HepG2 (cell line): ENCODE data around the gene ANKRD40. TPM values are rescaled to one million over a fixed set of nuclear protein-coding genes. Genes with fewer than 3 reads are reported as not detected.

ENCODE experiments used
- ARHGAP35 ChIP-seq: sonication (generic); formaldehyde crosslinking; IDR thresholded peaks from 2 replicates; pipeline ENCODE4 v1.9.0; 2022; ENCODE audit warnings: mild to moderate bottlenecking, inconsistent platforms, moderate library complexity, missing genetic modification reagents, borderline replicate concordance
- ERF ChIP-seq: IDR thresholded peaks from 2 replicates; pipeline ENCODE4 v1.6.1; 2018; ENCODE audit warnings: missing biosample characterization, missing genetic modification reagents
- GATAD2A ChIP-seq: IDR thresholded peaks from 2 replicates; pipeline ENCODE4 v1.6.1; 2016
- HDAC6 ChIP-seq: fragments of 200-600 bp; sonication (generic); IDR thresholded peaks from 2 replicates; pipeline ENCODE4 v1.7.0; 2017; ENCODE audit warnings: mild to moderate bottlenecking, antibody characterized with exemption, low read length, low read depth
- HNRNPLL ChIP-seq: fragments of 200-400 bp; formaldehyde crosslinking; IDR thresholded peaks from 2 replicates; pipeline ENCODE4 v1.6.1; 2017; ENCODE audit warnings: mild to moderate bottlenecking, low read depth, low read length; ENCODE audit not compliant: poor library complexity, severe bottlenecking
- KDM2A ChIP-seq: sonication (generic); formaldehyde crosslinking; IDR thresholded peaks from 2 replicates; pipeline ENCODE4 v1.4.0; 2020; ENCODE audit warnings: low read depth, missing genetic modification reagents, borderline replicate concordance
- KDM5A ChIP-seq: fragments of 200-600 bp; sonication (generic); IDR thresholded peaks from 2 replicates; pipeline ENCODE4 v1.7.0; 2018; ENCODE audit warnings: antibody characterized with exemption, mild to moderate bottlenecking, low read length, borderline replicate concordance
- PLRG1 ChIP-seq: fragments of 450-650 bp; conservative IDR thresholded peaks from 2 replicates; pipeline ENCODE4 v1.6.1; 2016
- SAP130 ChIP-seq: IDR thresholded peaks from 2 replicates; pipeline ENCODE4 v1.6.1; 2016; ENCODE audit warnings: low read depth
- SATB2 ChIP-seq: sonication (generic); formaldehyde crosslinking; IDR thresholded peaks from 2 replicates; pipeline ENCODE4 v1.5.0; 2020; ENCODE audit warnings: missing genetic modification reagents
- TOPORS ChIP-seq: sonication (generic); formaldehyde crosslinking; IDR thresholded peaks from 2 replicates; pipeline ENCODE4 v1.8.0; 2023; ENCODE audit warnings: mild to moderate bottlenecking, missing genetic modification reagents
- ZBTB42 ChIP-seq: sonication (generic); formaldehyde crosslinking; IDR thresholded peaks from 2 replicates; pipeline ENCODE4 v1.5.0; 2020; ENCODE audit warnings: mild to moderate bottlenecking, missing genetic modification reagents
- ZBTB7B ChIP-seq: sonication (generic); formaldehyde crosslinking; IDR thresholded peaks from 2 replicates; pipeline ENCODE4 v1.4.0; 2020; ENCODE audit warnings: missing genetic modification reagents
- ZFYVE20 ChIP-seq: sonication (generic); formaldehyde crosslinking; IDR thresholded peaks from 2 replicates; pipeline ENCODE4 v1.8.0; 2023; ENCODE audit warnings: low read depth, mild to moderate bottlenecking, moderate library complexity, missing genetic modification reagents, borderline replicate concordance
- ZNF672 ChIP-seq: sonication (generic); formaldehyde crosslinking; IDR thresholded peaks from 2 replicates; pipeline ENCODE4 v1.8.1; 2022; ENCODE audit warnings: missing genetic modification reagents
- ZNF7 ChIP-seq: IDR thresholded peaks from 2 replicates; pipeline ENCODE4 v1.6.1; 2016; ENCODE audit warnings: missing biosample characterization, missing genetic modification reagents
- ZNF782 ChIP-seq: sonication (generic); formaldehyde crosslinking; IDR thresholded peaks from 2 replicates; pipeline ENCODE4 v1.4.0; 2020; ENCODE audit warnings: missing genetic modification reagents, mild to moderate bottlenecking, borderline replicate concordance
- ZNF839 ChIP-seq: sonication (generic); formaldehyde crosslinking; IDR thresholded peaks from 2 replicates; pipeline ENCODE4 v1.4.0; 2020; ENCODE audit warnings: missing genetic modification reagents, mild to moderate bottlenecking, borderline replicate concordance
- ZNF850 ChIP-seq: sonication (generic); formaldehyde crosslinking; conservative IDR thresholded peaks from 2 replicates; pipeline ENCODE4 v1.9.0; 2021; ENCODE audit warnings: mild to moderate bottlenecking, missing genetic modification reagents
- polyA plus RNA-seq, 8 experiments: library from polyadenylated mRNA; depleted of rRNA in 3 of 8; stranded (reverse) in 7 of 8; unstranded in 1 of 8; fragments of >200 nt; fragmentation: Illumina TruSeq in 4 of 8; extraction: Trizol in 4 of 8; gene quantifications; 2 replicates each; pipeline versions ENCODE4 v1.2.1 to v1.2.3, GENCODE V29; 2011 to 2016; ENCODE audit warnings: low read depth in 4 of 8, missing spikeins in 1 of 8, mixed read lengths in 1 of 8; ENCODE audit not compliant: insufficient read depth in 1 of 8
- total RNA-seq, 5 experiments: library from RNA; depleted of rRNA; stranded (reverse); fragments of >200 nt; fragmentation: Illumina TruSeq; extraction: Trizol; gene quantifications; 2 replicates each; pipeline ENCODE4 v1.2.3, GENCODE V29; 2016; ENCODE audit warnings: low read depth in 1 of 5
- TF ChIP-seq, protein P1 (sequence below): sonication (generic); formaldehyde crosslinking; IDR thresholded peaks from 2 replicates; pipeline ENCODE4 v1.5.0; 2020; ENCODE audit warnings: missing genetic modification reagents
- TF ChIP-seq, protein P2 (sequence below): sonication (generic); formaldehyde crosslinking; IDR thresholded peaks from 2 replicates; pipeline ENCODE4 v1.5.0; 2020; ENCODE audit warnings: missing genetic modification reagents
- TF ChIP-seq, protein P3 (sequence below): sonication (generic); formaldehyde crosslinking; IDR thresholded peaks from 2 replicates; pipeline ENCODE4 v1.8.0; 2022; ENCODE audit warnings: mild to moderate bottlenecking, missing genetic modification reagents, moderate library complexity
- TF ChIP-seq, protein P4 (sequence below): sonication (generic); formaldehyde crosslinking; IDR thresholded peaks from 2 replicates; pipeline ENCODE4 v1.8.1; 2023; ENCODE audit warnings: missing genetic modification reagents, inconsistent platforms, borderline replicate concordance
- TF ChIP-seq, protein P5 (sequence below): sonication (generic); formaldehyde crosslinking; IDR thresholded peaks from 2 replicates; pipeline ENCODE4 v1.9.0; 2021; ENCODE audit warnings: missing genetic modification reagents, mild to moderate bottlenecking, borderline replicate concordance
- TF ChIP-seq, protein P6 (sequence below): sonication (generic); formaldehyde crosslinking; IDR thresholded peaks from 2 replicates; pipeline ENCODE4 v1.8.1; 2023; ENCODE audit warnings: mild to moderate bottlenecking, missing genetic modification reagents, borderline replicate concordance

Gene ANKRD40
- total and polyA plus RNA-seq, 2 of the 13 experiments (the other 11 are each of a cell fraction or from before 2014, with no cell fraction given) = 35.0 to 46.4 TPM

DNA sequence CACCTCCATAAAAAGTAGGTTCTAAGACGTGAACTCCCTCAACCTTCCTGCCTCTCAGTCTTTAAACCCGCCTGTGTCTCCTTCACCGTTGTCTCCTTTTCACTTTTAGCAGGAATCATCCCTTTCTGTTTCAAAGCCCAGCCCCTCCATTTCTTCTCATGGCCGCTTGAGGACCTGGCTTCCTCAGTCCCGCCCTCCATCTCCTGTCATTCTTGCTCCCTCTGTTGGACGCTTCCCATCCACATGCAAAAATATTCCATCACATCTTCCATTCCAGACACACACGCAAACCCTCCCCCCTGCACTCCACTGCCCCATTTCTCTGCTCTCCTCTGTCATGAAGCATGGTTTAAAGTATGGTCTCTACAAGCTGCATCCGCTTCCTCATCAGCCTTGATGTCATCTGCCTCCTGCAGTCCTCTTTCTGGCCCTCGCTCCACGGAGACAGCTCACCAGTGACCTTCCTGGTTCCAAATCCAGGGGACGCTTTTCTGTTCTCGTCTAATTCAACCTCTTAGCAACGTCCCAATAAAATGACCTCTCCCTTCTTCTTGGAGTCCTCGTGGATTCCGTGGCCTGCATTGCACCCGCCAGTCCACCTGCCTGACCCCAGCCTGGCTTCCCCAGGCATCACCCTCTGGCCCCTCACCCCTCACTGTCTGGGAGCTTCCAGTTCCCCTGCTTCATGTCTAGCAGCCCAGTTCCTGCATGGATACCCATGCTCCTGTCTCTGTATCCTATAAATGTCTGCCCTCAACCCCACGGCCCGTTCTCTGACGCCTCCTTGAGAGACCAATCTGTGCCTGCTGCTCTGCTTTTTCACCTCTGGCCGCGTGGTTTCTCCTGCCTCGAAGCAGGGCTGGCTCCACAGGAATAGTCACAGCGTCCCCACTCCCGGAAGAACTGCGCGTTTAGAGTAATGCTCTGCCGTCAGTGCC is 26.2 kb downstream of the ANKRD40 start (continued):
- TF ChIP-seq KDM2A (CRISPR knock-in tag) = peak; percentile 34; the same call in 1 of the 2 replicates
- no peak for TF ChIP-seq ZFYVE20 (CRISPR knock-in tag)
- TF ChIP-seq TOPORS = no peak
- peak; percentile 59 for TF ChIP-seq SAP130
- TF ChIP-seq SATB2 (CRISPR knock-in tag) = no peak
- TF ChIP-seq, protein P1, sequence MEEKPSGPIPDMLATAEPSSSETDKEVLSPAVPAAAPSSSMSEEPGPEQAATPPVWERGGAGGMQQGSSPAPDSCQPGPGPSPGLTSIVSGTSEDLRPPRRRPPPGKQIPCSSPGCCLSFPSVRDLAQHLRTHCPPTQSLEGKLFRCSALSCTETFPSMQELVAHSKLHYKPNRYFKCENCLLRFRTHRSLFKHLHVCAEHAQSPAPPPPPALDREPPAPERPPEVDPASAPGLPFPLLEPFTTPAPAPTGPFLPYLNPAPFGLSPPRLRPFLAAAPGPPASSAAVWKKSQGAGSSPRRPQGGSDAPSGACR = no peak
- TF ChIP-seq ZBTB7B (CRISPR knock-in tag) = no peak
- no peak for TF ChIP-seq ZNF782 (CRISPR knock-in tag)
- no peak for TF ChIP-seq HNRNPLL
- no peak for TF ChIP-seq ZNF839
- TF ChIP-seq, protein P2, sequence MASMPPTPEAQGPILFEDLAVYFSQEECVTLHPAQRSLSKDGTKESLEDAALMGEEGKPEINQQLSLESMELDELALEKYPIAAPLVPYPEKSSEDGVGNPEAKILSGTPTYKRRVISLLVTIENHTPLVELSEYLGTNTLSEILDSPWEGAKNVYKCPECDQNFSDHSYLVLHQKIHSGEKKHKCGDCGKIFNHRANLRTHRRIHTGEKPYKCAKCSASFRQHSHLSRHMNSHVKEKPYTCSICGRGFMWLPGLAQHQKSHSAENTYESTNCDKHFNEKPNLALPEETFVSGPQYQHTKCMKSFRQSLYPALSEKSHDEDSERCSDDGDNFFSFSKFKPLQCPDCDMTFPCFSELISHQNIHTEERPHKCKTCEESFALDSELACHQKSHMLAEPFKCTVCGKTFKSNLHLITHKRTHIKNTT (CRISPR knock-in tag) = no peak
- TF ChIP-seq ZBTB42 = no peak
- TF ChIP-seq, protein P3, sequence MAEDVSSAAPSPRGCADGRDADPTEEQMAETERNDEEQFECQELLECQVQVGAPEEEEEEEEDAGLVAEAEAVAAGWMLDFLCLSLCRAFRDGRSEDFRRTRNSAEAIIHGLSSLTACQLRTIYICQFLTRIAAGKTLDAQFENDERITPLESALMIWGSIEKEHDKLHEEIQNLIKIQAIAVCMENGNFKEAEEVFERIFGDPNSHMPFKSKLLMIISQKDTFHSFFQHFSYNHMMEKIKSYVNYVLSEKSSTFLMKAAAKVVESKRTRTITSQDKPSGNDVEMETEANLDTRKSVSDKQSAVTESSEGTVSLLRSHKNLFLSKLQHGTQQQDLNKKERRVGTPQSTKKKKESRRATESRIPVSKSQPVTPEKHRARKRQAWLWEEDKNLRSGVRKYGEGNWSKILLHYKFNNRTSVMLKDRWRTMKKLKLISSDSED (CRISPR knock-in tag) = no peak
- TF ChIP-seq ERF (CRISPR knock-in tag) = no peak
- TF ChIP-seq ARHGAP35 (CRISPR knock-in tag) = no peak
- TF ChIP-seq ZNF672 (CRISPR knock-in tag) = no peak
- TF ChIP-seq GATAD2A (CRISPR knock-in tag) = peak; percentile 60; the same call in 1 of the 2 replicates
- TF ChIP-seq, protein P4, sequence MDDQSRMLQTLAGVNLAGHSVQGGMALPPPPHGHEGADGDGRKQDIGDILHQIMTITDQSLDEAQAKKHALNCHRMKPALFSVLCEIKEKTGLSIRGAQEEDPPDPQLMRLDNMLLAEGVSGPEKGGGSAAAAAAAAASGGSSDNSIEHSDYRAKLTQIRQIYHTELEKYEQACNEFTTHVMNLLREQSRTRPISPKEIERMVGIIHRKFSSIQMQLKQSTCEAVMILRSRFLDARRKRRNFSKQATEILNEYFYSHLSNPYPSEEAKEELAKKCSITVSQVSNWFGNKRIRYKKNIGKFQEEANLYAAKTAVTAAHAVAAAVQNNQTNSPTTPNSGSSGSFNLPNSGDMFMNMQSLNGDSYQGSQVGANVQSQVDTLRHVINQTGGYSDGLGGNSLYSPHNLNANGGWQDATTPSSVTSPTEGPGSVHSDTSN (CRISPR knock-in tag) = no peak
- no peak for TF ChIP-seq PLRG1
- no peak for TF ChIP-seq KDM5A
- no peak for TF ChIP-seq HDAC6
- TF ChIP-seq ZNF850 (CRISPR knock-in tag) = no peak
- TF ChIP-seq, protein P5, sequence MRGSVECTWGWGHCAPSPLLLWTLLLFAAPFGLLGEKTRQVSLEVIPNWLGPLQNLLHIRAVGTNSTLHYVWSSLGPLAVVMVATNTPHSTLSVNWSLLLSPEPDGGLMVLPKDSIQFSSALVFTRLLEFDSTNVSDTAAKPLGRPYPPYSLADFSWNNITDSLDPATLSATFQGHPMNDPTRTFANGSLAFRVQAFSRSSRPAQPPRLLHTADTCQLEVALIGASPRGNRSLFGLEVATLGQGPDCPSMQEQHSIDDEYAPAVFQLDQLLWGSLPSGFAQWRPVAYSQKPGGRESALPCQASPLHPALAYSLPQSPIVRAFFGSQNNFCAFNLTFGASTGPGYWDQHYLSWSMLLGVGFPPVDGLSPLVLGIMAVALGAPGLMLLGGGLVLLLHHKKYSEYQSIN (CRISPR knock-in tag) = no peak
- TF ChIP-seq, protein P6, sequence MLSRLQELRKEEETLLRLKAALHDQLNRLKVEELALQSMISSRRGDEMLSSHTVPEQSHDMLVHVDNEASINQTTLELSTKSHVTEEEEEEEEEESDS (CRISPR knock-in tag) = no peak
- TF ChIP-seq ZNF7 (CRISPR knock-in tag) = no peak
